ENCODE measurements around the gene ITPK1. TPM values are rescaled to one million over a fixed set of nuclear protein-coding genes. Genes with fewer than 3 reads are reported as not detected.

Gene ITPK1
- polyA plus RNA-seq, 4 donors, result 26.9 to 36.1 (median 34.2) TPM

Other genes starting within 250 kb of the ITPK1 start
- gene CHGA, start 192.8 kb downstream of the ITPK1 start, polyA plus RNA-seq (ENCODE audit: insufficient read length in 4 of 4), result 1 to 10 TPM in 1 of 4 donors, under 1 TPM in 3; 0.14 to 1.1 (median 0.38) TPM
- gene MOAP1, start 69.0 kb upstream of the ITPK1 start, polyA plus RNA-seq (ENCODE audit: insufficient read length in 4 of 4), result 10 to 100 TPM; 37.2 to 46.0 (median 43.7) TPM
- 10 to 100 TPM; 34.2 to 42.5 (median 39.4) TPM for gene LYSET, start 69.4 kb upstream of the ITPK1 start, polyA plus RNA-seq (ENCODE audit: insufficient read length in 4 of 4)
- gene GON7, start 91.1 kb upstream of the ITPK1 start, polyA plus RNA-seq (ENCODE audit: insufficient read length in 4 of 4), result 10 to 100 TPM; 17.5 to 20.9 (median 19.6) TPM
- gene UBR7, start 91.3 kb upstream of the ITPK1 start, polyA plus RNA-seq (ENCODE audit: insufficient read length in 4 of 4), result 10 to 100 TPM; 35.4 to 43.1 (median 36.6) TPM
- gene BTBD7, start 217.1 kb upstream of the ITPK1 start, polyA plus RNA-seq (ENCODE audit: insufficient read length in 4 of 4), result 10 to 100 TPM; 42.6 to 59.2 (median 49.0) TPM
- 1 to 10 TPM in 1 of 4 donors, under 1 TPM in 3; 0.33 to 1.3 (median 0.42) TPM for gene COX8C, start 231.3 kb upstream of the ITPK1 start, polyA plus RNA-seq (ENCODE audit: insufficient read length in 4 of 4)

Measured in left renal cortex interstitium (tissue), 4 donors.